ENCODE measurements around the gene ADAM8.

DNA sequence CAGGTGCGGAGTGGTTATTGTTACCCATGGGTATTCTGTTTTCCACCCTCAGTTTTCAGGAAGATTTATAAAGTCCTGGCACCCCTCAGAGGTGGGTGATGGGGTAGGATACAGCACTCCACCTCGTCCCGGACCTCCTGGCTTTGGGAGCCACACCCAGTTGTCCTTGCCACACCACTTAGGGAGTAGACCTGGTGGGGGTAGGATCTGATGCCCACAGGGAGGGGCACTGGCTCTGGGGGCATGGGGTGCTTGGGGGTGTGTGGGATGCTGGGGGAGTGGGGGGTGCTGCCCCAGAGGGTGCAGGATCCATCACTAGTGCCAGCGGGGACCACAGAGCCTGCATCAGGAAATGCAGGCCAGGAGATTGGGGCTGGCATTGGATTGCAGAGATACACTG, 36.5 kb upstream of the ADAM8 start:
- TF ChIP-seq POLR2A (IDR thresholded peaks at IDR 0.05) (no peak), CTCF (IDR thresholded peaks at IDR 0.05) (no peak)
